ENCODE measurements around the gene UNC13A.

- TF ChIP-seq CTCF (IDR thresholded peaks at IDR 0.05) (no peak), POLR2AphosphoS5 (IDR thresholded peaks at IDR 0.05) (no peak), POLR2A (IDR thresholded peaks at IDR 0.05) (no peak), EP300 (IDR thresholded peaks at IDR 0.05) (no peak)
Observed at GRCh38 chr19:17632577-17632976, 55.6 kb downstream of the UNC13A start.

Measured in suprapubic skin (tissue), 4 donors.